Naive B cell (primary cell): ENCODE data around the gene DLGAP3. TPM values are rescaled to one million over a fixed set of nuclear protein-coding genes. Genes with fewer than 3 reads are reported as not detected.
"Not testable (repeated sequence)": the region's sequence is repeated elsewhere in the genome, so short reads cannot be mapped to it uniquely, and the experiment has no call there.

Experiments used
- ATAC-seq, 2 donors: fragments of 150-1000 bp; cut with Tn5 transposase; 2 replicates each; pipeline ENCODE4 v1.10.0; 2021; ENCODE audit warnings: low read depth in 2 of 2, mild to moderate bottlenecking in 2 of 2, moderate library complexity in 2 of 2
- DNase-seq: peaks from one replicate; pipeline ENCODE4 v3.0.0; 2022
- H3K27ac Mint-ChIP-seq, 6 donors: one replicate each; pipeline ENCODE4 v1.8.0; 2020 to 2022; ENCODE audit warnings: mild to moderate bottlenecking in 6 of 6, mixed read lengths in 6 of 6, moderate library complexity in 5 of 6, inconsistent platforms in 2 of 6
- H3K27me3 Mint-ChIP-seq, 3 donors: one replicate each; pipeline ENCODE4 v1.8.0; 2021 to 2022; ENCODE audit warnings: mixed read lengths in 3 of 3, mild to moderate bottlenecking in 1 of 3
- H3K36me3 Mint-ChIP-seq, 2 donors: one replicate each; pipeline ENCODE4 v1.8.0; 2020 to 2022; ENCODE audit warnings: mixed read lengths in 2 of 2, inconsistent platforms in 1 of 2, mild to moderate bottlenecking in 1 of 2
- H3K4me1 Mint-ChIP-seq, 3 donors: one replicate each; pipeline ENCODE4 v1.8.0; 2020 to 2022; ENCODE audit warnings: mixed read lengths in 3 of 3, inconsistent platforms in 1 of 3, mild to moderate bottlenecking in 1 of 3, moderate library complexity in 1 of 3
- H3K4me3 Mint-ChIP-seq, 8 donors: one replicate each; pipeline ENCODE4 v1.8.0; 2020 to 2022; ENCODE audit warnings: mild to moderate bottlenecking in 8 of 8, mixed read lengths in 8 of 8, moderate library complexity in 8 of 8, inconsistent platforms in 2 of 8
- H3K9me3 Mint-ChIP-seq, 7 donors: one replicate each; pipeline ENCODE4 v1.8.0; 2020 to 2022; ENCODE audit warnings: mixed read lengths in 7 of 7, mild to moderate bottlenecking in 5 of 7, inconsistent platforms in 2 of 7, moderate library complexity in 1 of 7
- polyA plus RNA-seq, 6 donors: library from polyadenylated mRNA; unstranded; fragments of 300-500 nt; fragmentation: Illumina TruSeq; gene quantifications; one replicate each; pipeline ENCODE4 v1.2.3, GENCODE V29; 2021; ENCODE audit warnings: low read depth in 6 of 6

Gene DLGAP3
- polyA plus RNA-seq, 6 donors from 2014 or later: 0.25 to 1.4 (median 0.41) TPM; not detected in 1

GRCh38 chr1:34950428-34950827 lies 21.0 kb upstream of the DLGAP3 start:
- Mint-ChIP-seq H3K4me1 (no peaks in the 10 kb centered on the region), H3K4me3 (no peak overlapping the region), H3K27me3 (peaks cover 12 to 45% (median 37%) of the 10 kb centered on the region in 3 donors), H3K27ac (no peak overlapping the region), H3K9me3 (peaks cover 2 to 9% (median 4%) of the 10 kb centered on the region in 7 donors), H3K36me3 (peaks cover 14% of the 10 kb centered on the region in 2 donors)
- ATAC-seq (no peak), DNase-seq (no peak)

DNA sequence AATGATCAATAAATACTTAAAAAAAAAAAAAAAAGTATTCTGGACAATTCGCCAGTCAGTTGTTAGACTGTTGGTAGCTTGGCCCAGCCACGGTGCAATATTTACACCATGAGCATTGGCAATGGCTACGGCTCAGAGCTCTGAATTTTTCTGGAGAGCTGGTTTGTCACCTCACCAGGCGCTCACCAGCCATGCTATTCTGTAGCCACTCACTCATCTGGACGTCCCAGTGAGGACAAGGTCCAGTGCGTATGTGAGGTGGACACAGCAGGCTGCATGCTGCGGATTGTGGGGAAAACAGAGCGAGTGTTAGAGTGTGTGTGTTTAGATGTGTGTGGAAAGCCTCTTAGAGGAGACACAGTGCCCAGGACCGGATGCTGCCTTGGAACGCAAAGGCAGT lies 19.3 kb upstream of the DLGAP3 start:
- peaks cover 11 to 44% (median 37%) of the 10 kb centered on the region in 3 donors for H3K27me3 Mint-ChIP-seq
- DNase-seq: not testable (repeated sequence)

DNA sequence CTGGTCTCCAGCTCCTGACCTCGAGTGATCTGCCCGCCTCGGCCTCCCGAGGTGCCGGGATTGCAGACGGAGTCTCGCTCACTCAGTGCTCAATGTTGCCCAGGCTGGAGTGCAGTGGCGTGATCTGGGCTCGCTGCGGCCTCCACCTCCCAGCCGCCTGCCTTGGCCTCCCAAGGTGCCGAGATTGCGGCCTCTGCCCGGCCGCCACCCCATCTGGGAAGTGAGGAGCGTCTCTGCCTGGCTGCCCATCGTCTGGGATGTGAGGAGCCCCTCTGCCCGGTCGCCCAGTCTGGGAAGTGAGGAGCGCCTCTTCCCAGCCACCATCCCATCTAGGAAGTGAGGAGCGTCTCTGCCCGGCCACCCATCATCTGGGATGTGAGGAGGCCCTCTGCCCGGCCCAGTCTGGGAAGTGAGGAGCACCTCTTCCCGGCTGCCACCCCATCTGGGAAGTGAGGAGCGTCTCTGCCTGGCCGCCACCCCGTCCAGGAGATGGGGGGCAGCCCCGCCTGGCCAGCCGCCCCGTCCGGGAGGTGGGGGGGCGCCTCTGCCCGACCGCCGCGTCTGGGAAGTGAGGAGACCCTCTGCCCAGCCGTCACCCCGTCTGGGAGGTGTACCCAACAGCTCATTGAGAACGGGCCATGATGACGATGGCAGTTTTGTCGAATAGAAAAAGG lies 18.3 kb upstream of the DLGAP3 start:
- H3K4me3 Mint-ChIP-seq, H3K27ac Mint-ChIP-seq, H3K9me3 Mint-ChIP-seq, ATAC-seq, DNase-seq, H3K4me1 Mint-ChIP-seq: not testable (repeated sequence)
- peaks cover 12 to 45% (median 38%) of the 10 kb centered on the region in 3 donors for H3K27me3 Mint-ChIP-seq
- peaks cover 6 to 21% of the 10 kb centered on the region in 2 donors for H3K36me3 Mint-ChIP-seq

More for the DNA sequence above, 19.3 kb upstream of the DLGAP3 start:
- H3K4me3 Mint-ChIP-seq, H3K4me1 Mint-ChIP-seq, ATAC-seq, H3K9me3 Mint-ChIP-seq, H3K27ac Mint-ChIP-seq: not testable (repeated sequence)
- peaks cover 6 to 19% of the 10 kb centered on the region in 2 donors for H3K36me3 Mint-ChIP-seq

DNA sequence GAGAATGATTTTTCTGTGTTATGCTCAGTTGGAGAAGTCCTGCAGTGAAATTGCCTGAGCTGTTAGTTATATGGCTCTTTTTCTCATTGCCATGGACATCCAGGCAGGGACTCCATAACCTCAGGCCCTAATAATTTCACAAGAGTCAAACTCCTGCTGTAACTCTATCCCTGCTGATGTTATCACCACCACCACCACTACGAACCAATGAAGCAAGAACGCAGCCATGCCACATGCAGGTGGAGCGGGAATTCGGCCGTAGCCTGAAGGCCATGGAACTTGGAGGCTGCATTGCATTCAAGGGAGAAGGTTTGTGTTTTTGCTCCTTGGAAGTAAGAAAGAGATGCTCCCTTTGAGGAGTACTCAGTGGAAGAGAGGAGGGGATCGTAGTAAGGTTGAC lies 16.8 kb upstream of the DLGAP3 start:
- Mint-ChIP-seq H3K27ac (no peak overlapping the region), H3K4me1 (no peaks in the 10 kb centered on the region), H3K36me3 (peaks cover 6 to 21% of the 10 kb centered on the region in 2 donors), H3K27me3 (peaks cover 23 to 49% (median 35%) of the 10 kb centered on the region in 3 donors), H3K4me3 (no peak overlapping the region), H3K9me3 (peaks cover 0 to 9% (median 4%) of the 10 kb centered on the region in 7 donors)
- no peak for ATAC-seq
- DNase-seq: no peak

DNA sequence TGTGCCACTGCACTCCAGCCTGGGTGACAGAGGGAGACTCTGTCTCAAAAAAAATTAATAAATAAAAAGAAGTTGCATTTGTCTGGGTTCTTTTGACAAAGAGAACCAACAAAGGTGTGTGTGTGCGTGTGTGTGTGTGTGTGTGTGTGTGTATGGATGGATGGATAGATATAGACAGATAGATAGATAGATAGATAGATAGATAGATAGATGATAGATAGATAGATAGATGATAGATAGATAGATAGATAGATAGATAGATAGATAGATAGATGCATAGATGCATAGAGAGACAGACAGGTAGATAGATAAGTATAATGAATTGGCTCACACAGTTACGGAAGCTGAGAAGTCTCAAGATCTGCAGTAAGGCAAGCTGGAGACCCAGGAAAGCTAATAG lies 12.3 kb upstream of the DLGAP3 start:
- Mint-ChIP-seq H3K36me3 (peaks cover 0 to 13% of the 10 kb centered on the region in 2 donors), H3K27me3 (peaks cover 24 to 52% (median 37%) of the 10 kb centered on the region in 3 donors)
- not testable (repeated sequence) for H3K4me1 Mint-ChIP-seq, DNase-seq, H3K27ac Mint-ChIP-seq, H3K9me3 Mint-ChIP-seq, ATAC-seq, H3K4me3 Mint-ChIP-seq

GRCh38 chr1:34930702-34931071 lies 1.2 kb upstream of the DLGAP3 start:
- Mint-ChIP-seq H3K4me1 (peaks cover 10 to 29% (median 14%) of the 10 kb centered on the region in 3 donors), H3K27me3 (peaks cover 0 to 10% (median 8%) of the 10 kb centered on the region in 3 donors), H3K9me3 (peaks cover 0 to 2% (median 0%) of the 10 kb centered on the region in 7 donors), H3K4me3 (peak overlapping the region; percentile 59 to 87 (median 74)), H3K36me3 (no peaks in the 10 kb centered on the region), H3K27ac (peak overlapping the region in 1 of 6 donors; percentile 16)
- ATAC-seq: no peak
- DNase-seq: no peak

- Mint-ChIP-seq H3K4me1 (peaks cover 16 to 35% (median 20%) of the 10 kb centered on the region in 3 donors), H3K27me3 (peaks cover 0 to 13% (median 13%) of the 10 kb centered on the region in 3 donors), H3K36me3 (no peaks in the 10 kb centered on the region), H3K4me3 (peak overlapping the region; percentile 59 to 87 (median 74)), H3K27ac (peak overlapping the region in 1 of 6 donors; percentile 16), H3K9me3 (peaks cover 0 to 2% (median 0%) of the 10 kb centered on the region in 7 donors)
- DNase-seq (no peak), ATAC-seq (peak; percentile 19 to 34)
Measured at GRCh38 chr1:34929853-34930701, 627 bp upstream of the DLGAP3 start.

GRCh38 chr1:34928699-34929496 lies 552 bp downstream of the DLGAP3 start:
- Mint-ChIP-seq H3K27ac (peak overlapping the region in 5 of 6 donors; percentile 1 to 88 (median 12)), H3K4me1 (peaks cover 26 to 47% (median 32%) of the 10 kb centered on the region in 3 donors), H3K36me3 (peaks cover 0 to 6% of the 10 kb centered on the region in 2 donors), H3K4me3 (peak overlapping the region; percentile 79 to 97 (median 92)), H3K27me3 (peaks cover 0 to 21% (median 19%) of the 10 kb centered on the region in 3 donors), H3K9me3 (peaks cover 0 to 2% (median 0%) of the 10 kb centered on the region in 7 donors)
- ATAC-seq (peak; percentile 62 to 63), DNase-seq (peak; percentile 49)

DNA sequence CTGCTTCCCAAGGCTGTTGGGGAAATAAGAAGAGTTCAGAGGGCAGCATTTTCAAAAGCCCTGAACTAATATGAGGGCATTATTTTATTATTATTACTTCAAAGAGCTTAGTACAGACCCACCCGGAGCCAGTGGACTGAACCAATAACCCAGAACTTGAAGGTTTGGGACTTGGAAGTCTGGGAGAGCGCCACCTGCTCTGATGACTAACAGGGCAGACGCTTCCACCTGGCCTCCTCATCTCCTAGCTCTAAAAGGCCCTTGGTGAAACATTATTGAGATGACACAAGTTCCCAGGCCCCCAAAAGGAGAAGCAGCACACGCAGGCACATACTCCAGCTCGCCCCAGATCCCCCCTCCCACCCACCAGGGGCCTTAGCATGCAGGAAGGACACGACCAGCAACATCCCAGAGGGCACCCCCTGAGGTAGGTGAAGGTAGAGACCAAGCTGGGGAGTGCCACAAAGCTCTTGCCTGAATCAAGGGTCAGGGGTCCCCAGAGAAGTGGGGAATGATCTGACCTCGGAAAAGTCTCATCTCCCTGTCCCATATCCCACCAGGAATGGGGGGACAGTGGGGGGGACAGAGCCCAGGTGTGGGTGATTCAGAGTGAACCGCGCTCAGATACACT lies 1.3 kb downstream of the DLGAP3 start:
- H3K27me3 Mint-ChIP-seq: peaks cover 0 to 24% (median 23%) of the 10 kb centered on the region in 3 donors
- H3K4me3 Mint-ChIP-seq: peak overlapping the region; percentile 79 to 97 (median 92)
- DNase-seq (no peak), ATAC-seq (peak in 1 of 2 donors; percentile 29)
- peaks cover 0 to 7% of the 10 kb centered on the region in 2 donors for H3K36me3 Mint-ChIP-seq
- peaks cover 0 to 2% (median 0%) of the 10 kb centered on the region in 7 donors for H3K9me3 Mint-ChIP-seq
- H3K4me1 Mint-ChIP-seq: peaks cover 29 to 54% (median 34%) of the 10 kb centered on the region in 3 donors
- H3K27ac Mint-ChIP-seq: peak overlapping the region in 2 of 6 donors; percentile 8 to 61

GRCh38 chr1:34927316-34927715 lies 2.1 kb downstream of the DLGAP3 start:
- peaks cover 29 to 52% (median 34%) of the 10 kb centered on the region in 3 donors for H3K4me1 Mint-ChIP-seq
- H3K27me3 Mint-ChIP-seq: peaks cover 0 to 30% (median 23%) of the 10 kb centered on the region in 3 donors
- H3K27ac Mint-ChIP-seq: no peak overlapping the region
- H3K4me3 Mint-ChIP-seq: peak overlapping the region in 5 of 8 donors; percentile 12 to 92 (median 85)
- DNase-seq: no peak
- H3K36me3 Mint-ChIP-seq: peaks cover 0 to 7% of the 10 kb centered on the region in 2 donors
- peaks cover 0 to 2% (median 0%) of the 10 kb centered on the region in 7 donors for H3K9me3 Mint-ChIP-seq
- no peak for ATAC-seq

DNA sequence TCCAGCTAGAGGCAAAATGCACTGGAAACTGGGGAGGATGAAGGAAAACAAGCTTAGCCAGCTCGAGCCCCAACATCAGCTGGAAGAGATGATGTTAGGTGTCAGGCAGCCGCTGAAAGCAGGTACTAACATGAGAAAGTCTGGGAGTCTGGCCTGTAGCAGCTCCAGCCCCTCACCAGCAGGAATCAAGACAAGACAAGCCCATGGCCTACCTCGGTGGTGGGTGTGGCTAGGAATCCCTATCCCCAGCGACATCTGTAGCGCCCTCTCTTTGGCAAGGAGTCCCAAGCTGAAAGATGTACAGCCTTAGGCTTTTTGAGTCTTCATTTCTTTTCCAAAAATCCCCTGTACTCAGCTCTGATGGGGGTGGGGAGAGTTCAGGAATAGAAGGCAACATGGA lies 2.6 kb downstream of the DLGAP3 start:
- Mint-ChIP-seq H3K27ac (no peak overlapping the region), H3K27me3 (peaks cover 0 to 30% (median 23%) of the 10 kb centered on the region in 3 donors), H3K9me3 (peaks cover 0 to 2% (median 0%) of the 10 kb centered on the region in 7 donors), H3K36me3 (peaks cover 0 to 7% of the 10 kb centered on the region in 2 donors), H3K4me1 (peaks cover 29 to 49% (median 34%) of the 10 kb centered on the region in 3 donors), H3K4me3 (peak overlapping the region in 3 of 8 donors; percentile 29 to 85 (median 85))
- DNase-seq (no peak), ATAC-seq (no peak)

GRCh38 chr1:34926156-34926555 lies 3.3 kb downstream of the DLGAP3 start:
- peaks cover 29 to 49% (median 35%) of the 10 kb centered on the region in 3 donors for H3K4me1 Mint-ChIP-seq
- H3K4me3 Mint-ChIP-seq: peak overlapping the region in 2 of 8 donors; percentile 33 to 85
- peaks cover 0 to 2% (median 0%) of the 10 kb centered on the region in 7 donors for H3K9me3 Mint-ChIP-seq
- H3K36me3 Mint-ChIP-seq: peaks cover 0 to 7% of the 10 kb centered on the region in 2 donors
- no peak for DNase-seq
- no peak for ATAC-seq
- peak overlapping the region in 2 of 6 donors; percentile 29 to 39 for H3K27ac Mint-ChIP-seq
- peaks cover 0 to 30% (median 23%) of the 10 kb centered on the region in 3 donors for H3K27me3 Mint-ChIP-seq
